GM21717 (cell line): ENCODE measurements around the gene PRDM2.
A peak's percentile ranks its signal among the peaks of the same experiment; 100 is the strongest.
"Not testable (repeated sequence)": the region's sequence is repeated elsewhere in the genome, so short reads cannot be mapped to it uniquely, and the experiment has no call there.

ENCODE experiments used
- ATAC-seq: cut with Tn5 transposase; IDR thresholded peaks from one replicate; pipeline ENCODE4 v1.9.1; 2021; ENCODE audit warnings: mild to moderate bottlenecking, moderate library complexity; ENCODE audit not compliant: unreplicated experiment

The PRDM2 gene

GRCh38 chr1:13697738-13698137 is 2.2 kb upstream of the PRDM2 start:
- ATAC-seq, result no peak

GRCh38 chr1:13699510-13699909 is 478 bp upstream of the PRDM2 start:
- ATAC-seq, result no peak

- ATAC-seq, result peak; percentile 26
These were observed 708 bp downstream of the PRDM2 start for GRCh38 chr1:13700521-13701270.

GRCh38 chr1:13701271-13701640 is 1.3 kb downstream of the PRDM2 start:
- ATAC-seq, result peak; percentile 19

- ATAC-seq, result peak; percentile 73
These were observed 2.6 kb downstream of the PRDM2 start for GRCh38 chr1:13702425-13703127.

- peak; percentile 10 for ATAC-seq
These were observed 3.1 kb downstream of the PRDM2 start for GRCh38 chr1:13703128-13703513.

- ATAC-seq, result no peak
These were observed 3.8 kb downstream of the PRDM2 start for GRCh38 chr1:13703558-13704490.

GRCh38 chr1:13706046-13706445 is 6.1 kb downstream of the PRDM2 start:
- no peak for ATAC-seq

- no peak for ATAC-seq
These were observed 7.2 kb downstream of the PRDM2 start for GRCh38 chr1:13707164-13707563.

GRCh38 chr1:13708380-13708982 is 8.5 kb downstream of the PRDM2 start:
- ATAC-seq, result no peak

- no peak for ATAC-seq
These were observed 10.1 kb downstream of the PRDM2 start for GRCh38 chr1:13710086-13710485.

- no peak for ATAC-seq
These were observed 14.9 kb downstream of the PRDM2 start for GRCh38 chr1:13714851-13715250.

GRCh38 chr1:13715616-13716287 is 15.8 kb downstream of the PRDM2 start:
- not testable (repeated sequence) for ATAC-seq

GRCh38 chr1:13722808-13723360 is 22.9 kb downstream of the PRDM2 start:
- ATAC-seq, result no peak

GRCh38 chr1:13723810-13724209 is 23.8 kb downstream of the PRDM2 start:
- ATAC-seq, result no peak

- no peak for ATAC-seq
These were observed 25.8 kb downstream of the PRDM2 start for GRCh38 chr1:13725714-13726175.

GRCh38 chr1:13728091-13728715 is 28.2 kb downstream of the PRDM2 start:
- ATAC-seq, result no peak

GRCh38 chr1:13730291-13730690 is 30.3 kb downstream of the PRDM2 start:
- no peak for ATAC-seq

- ATAC-seq, result peak; percentile 94
These were observed 30.9 kb downstream of the PRDM2 start for GRCh38 chr1:13730751-13731482.
